BLaER1 (cell line): Measurements from ENCODE around the gene CMTM8.

Experiments used
- H3K27ac ChIP-seq: shearing (Covaris generic); formaldehyde crosslinking; 2 replicates; pipeline ENCODE4 v1.8.1; 2022
- H3K27me3 ChIP-seq: shearing (Covaris generic); formaldehyde crosslinking; 2 replicates; pipeline ENCODE4 v1.8.1; 2022
- H3K36me3 ChIP-seq: shearing (Covaris generic); formaldehyde crosslinking; 2 replicates; pipeline ENCODE4 v1.8.1; 2022
- H3K4me1 ChIP-seq: shearing (Covaris generic); formaldehyde crosslinking; 2 replicates; pipeline ENCODE4 v1.8.1; 2022
- H3K4me2 ChIP-seq: shearing (Covaris generic); formaldehyde crosslinking; 2 replicates; pipeline ENCODE4 v1.8.1; 2022
- H3K4me3 ChIP-seq: shearing (Covaris generic); formaldehyde crosslinking; 2 replicates; pipeline ENCODE4 v1.8.1; 2022
- H3K9ac ChIP-seq: shearing (Covaris generic); formaldehyde crosslinking; 2 replicates; pipeline ENCODE4 v1.8.1; 2022
- H3K9me3 ChIP-seq: shearing (Covaris generic); formaldehyde crosslinking; 2 replicates; pipeline ENCODE4 v1.8.1; 2022
- H4K20me1 ChIP-seq: shearing (Covaris generic); formaldehyde crosslinking; 2 replicates; pipeline ENCODE4 v1.8.1; 2022
- Cebpa-rat ChIP-seq: shearing (Covaris generic); IDR thresholded peaks from 2 replicates; pipeline ENCODE4 v1.8.1; 2022

CMTM8 gene

GRCh38 chr3:32200992-32201758 is 37.3 kb upstream of the CMTM8 start:
- H3K9ac ChIP-seq: no peak overlapping the region
- no peak overlapping the region for H3K27ac ChIP-seq
- no peak for TF ChIP-seq Cebpa-rat
- H3K36me3 ChIP-seq: no peaks in the 10 kb centered on the region
- H3K4me3 ChIP-seq: no peak overlapping the region
- H3K4me2 ChIP-seq: peak overlapping the region; percentile 3; the same call in 1 of the 2 replicates
- no peaks in the 10 kb centered on the region for H3K9me3 ChIP-seq
- H3K4me1 ChIP-seq: peaks cover 13% of the 10 kb centered on the region
- no peaks in the 10 kb centered on the region for H4K20me1 ChIP-seq
- no peaks in the 10 kb centered on the region for H3K27me3 ChIP-seq

GRCh38 chr3:32202496-32202895 is 36.0 kb upstream of the CMTM8 start:
- no peak for TF ChIP-seq Cebpa-rat
- no peaks in the 10 kb centered on the region for H3K9me3 ChIP-seq
- H3K27ac ChIP-seq: no peak overlapping the region
- no peaks in the 10 kb centered on the region for H3K36me3 ChIP-seq
- H4K20me1 ChIP-seq: no peaks in the 10 kb centered on the region
- no peak overlapping the region for H3K4me2 ChIP-seq
- H3K4me1 ChIP-seq: peaks cover 13% of the 10 kb centered on the region
- H3K9ac ChIP-seq: no peak overlapping the region
- no peak overlapping the region for H3K4me3 ChIP-seq
- no peaks in the 10 kb centered on the region for H3K27me3 ChIP-seq

- Histone ChIP-seq H3K4me3 (no peak overlapping the region), H3K9ac (no peak overlapping the region), H3K9me3 (no peaks in the 10 kb centered on the region), H3K36me3 (no peaks in the 10 kb centered on the region), H3K27ac (no peak overlapping the region), H4K20me1 (no peaks in the 10 kb centered on the region), H3K27me3 (no peaks in the 10 kb centered on the region), H3K4me1 (peaks cover 13% of the 10 kb centered on the region), H3K4me2 (no peak overlapping the region)
- no peak for TF ChIP-seq Cebpa-rat
These were observed 34.6 kb upstream of the CMTM8 start for GRCh38 chr3:32203854-32204253.

DNA sequence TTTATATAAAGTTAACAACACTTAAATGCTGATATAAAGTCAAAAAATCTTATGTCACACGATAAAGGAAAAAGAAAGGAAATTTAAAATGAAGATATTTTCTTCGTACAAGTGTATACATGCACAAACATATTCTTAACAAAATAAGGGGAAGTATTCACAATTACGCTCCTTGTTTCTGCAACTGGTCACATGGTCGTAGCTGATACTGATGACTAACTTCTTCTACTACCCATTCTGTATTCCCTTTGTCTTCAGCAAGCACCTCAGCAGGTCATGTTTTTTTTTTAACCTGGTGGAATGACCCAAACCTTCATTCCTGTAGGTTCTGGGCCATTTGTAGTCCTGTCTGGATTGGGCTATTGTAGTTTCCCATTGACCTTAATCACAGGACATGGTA is 30.0 kb upstream of the CMTM8 start:
- no peak overlapping the region for H3K27ac ChIP-seq
- H3K9me3 ChIP-seq: no peaks in the 10 kb centered on the region
- H3K27me3 ChIP-seq: no peaks in the 10 kb centered on the region
- TF ChIP-seq Cebpa-rat: no peak
- H3K9ac ChIP-seq: no peak overlapping the region
- no peaks in the 10 kb centered on the region for H3K36me3 ChIP-seq
- H3K4me1 ChIP-seq: no peaks in the 10 kb centered on the region
- no peaks in the 10 kb centered on the region for H4K20me1 ChIP-seq
- H3K4me3 ChIP-seq: no peak overlapping the region
- H3K4me2 ChIP-seq: no peak overlapping the region

- H3K4me2 ChIP-seq: no peak overlapping the region
- H3K9me3 ChIP-seq: 0 out of 2 replicates have a peak, but pooled peaks cover 8% of the 10 kb centered on the region
- no peaks in the 10 kb centered on the region for H4K20me1 ChIP-seq
- H3K36me3 ChIP-seq: no peaks in the 10 kb centered on the region
- no peaks in the 10 kb centered on the region for H3K4me1 ChIP-seq
- TF ChIP-seq Cebpa-rat: no peak
- no peak overlapping the region for H3K27ac ChIP-seq
- H3K4me3 ChIP-seq: no peak overlapping the region
- H3K9ac ChIP-seq: no peak overlapping the region
- H3K27me3 ChIP-seq: no peaks in the 10 kb centered on the region
These were observed 23.3 kb upstream of the CMTM8 start for GRCh38 chr3:32215185-32215584.

DNA sequence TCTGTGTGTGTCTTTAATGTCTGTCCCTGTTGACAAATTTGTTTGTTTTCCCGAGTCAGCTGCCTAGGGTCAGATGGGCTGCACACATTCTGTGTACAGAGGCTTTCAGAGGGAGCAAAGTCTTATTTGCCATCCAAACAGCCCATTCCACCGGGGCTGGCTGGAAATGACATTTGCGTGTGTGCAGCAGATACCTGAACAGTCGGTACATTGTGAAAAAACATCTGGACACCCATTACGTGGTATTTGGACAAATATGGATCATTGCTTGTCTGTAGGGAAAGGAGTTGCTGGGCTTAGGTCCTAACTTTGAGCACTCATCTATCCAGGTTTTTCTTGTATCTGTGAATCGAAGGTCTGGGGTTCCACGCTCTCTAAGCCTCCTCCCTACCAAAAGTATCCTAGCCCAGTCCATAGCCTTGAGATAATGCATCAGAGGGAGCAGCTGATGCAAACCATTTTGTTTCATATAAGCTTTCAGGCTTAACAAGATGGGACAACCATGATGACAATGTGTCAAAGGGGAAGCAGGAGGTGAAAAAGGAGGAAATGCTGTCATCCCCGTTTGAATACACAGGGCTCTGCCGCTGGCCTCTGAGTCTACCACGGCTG is 22.2 kb upstream of the CMTM8 start:
- no peak overlapping the region for H3K4me3 ChIP-seq
- no peak overlapping the region for H3K27ac ChIP-seq
- H3K9ac ChIP-seq: no peak overlapping the region
- no peaks in the 10 kb centered on the region for H3K36me3 ChIP-seq
- peaks cover 12% of the 10 kb centered on the region; the same call in 1 of the 2 replicates for H3K9me3 ChIP-seq
- peaks cover under 1% of the 10 kb centered on the region; the same call in 1 of the 2 replicates for H3K4me1 ChIP-seq
- H3K27me3 ChIP-seq: no peaks in the 10 kb centered on the region
- no peak for TF ChIP-seq Cebpa-rat
- no peak overlapping the region for H3K4me2 ChIP-seq
- H4K20me1 ChIP-seq: no peaks in the 10 kb centered on the region

- TF ChIP-seq Cebpa-rat: no peak
These were observed 21.1 kb upstream of the CMTM8 start for GRCh38 chr3:32217339-32217738.

GRCh38 chr3:32219537-32219936 is 18.9 kb upstream of the CMTM8 start:
- TF ChIP-seq Cebpa-rat: no peak
- no peak overlapping the region for H3K9ac ChIP-seq
- no peak overlapping the region for H3K4me3 ChIP-seq
- peaks cover 15% of the 10 kb centered on the region for H3K4me1 ChIP-seq
- no peaks in the 10 kb centered on the region for H3K27me3 ChIP-seq
- no peak overlapping the region for H3K4me2 ChIP-seq
- H3K27ac ChIP-seq: no peak overlapping the region
- peaks cover 12% of the 10 kb centered on the region; the same call in 1 of the 2 replicates for H3K9me3 ChIP-seq
- H3K36me3 ChIP-seq: no peaks in the 10 kb centered on the region
- H4K20me1 ChIP-seq: no peaks in the 10 kb centered on the region

More at GRCh38 chr3:32217339-32217738, 21.1 kb upstream of the CMTM8 start:
- Histone ChIP-seq H3K4me1 (peaks cover 11% of the 10 kb centered on the region), H3K27me3 (no peaks in the 10 kb centered on the region), H3K4me3 (no peak overlapping the region), H3K4me2 (no peak overlapping the region), H3K9ac (no peak overlapping the region), H4K20me1 (no peaks in the 10 kb centered on the region), H3K27ac (no peak overlapping the region), H3K9me3 (peaks cover 12% of the 10 kb centered on the region; the same call in 1 of the 2 replicates), H3K36me3 (no peaks in the 10 kb centered on the region)

DNA sequence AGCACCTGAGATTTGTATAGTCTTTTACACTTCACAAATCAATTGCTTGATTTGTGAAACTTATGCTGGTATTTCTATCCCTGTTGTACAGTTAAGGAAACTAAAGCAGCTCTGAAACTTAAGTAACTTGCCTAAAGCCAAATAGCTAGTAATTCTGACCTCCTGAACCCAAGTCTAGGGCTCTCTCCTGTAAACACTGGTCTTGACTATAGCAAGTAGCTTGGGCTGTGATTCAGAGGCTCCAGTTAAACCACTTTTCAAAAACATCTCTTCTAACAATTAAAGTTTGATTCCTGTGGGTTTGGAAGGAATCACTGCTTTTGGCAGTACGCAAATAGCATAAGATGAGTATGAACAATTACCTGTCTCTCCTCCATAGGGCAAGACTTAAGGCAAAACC is 18.5 kb upstream of the CMTM8 start:
- Histone ChIP-seq H3K36me3 (no peaks in the 10 kb centered on the region), H3K4me1 (peaks cover 15% of the 10 kb centered on the region)

DNA sequence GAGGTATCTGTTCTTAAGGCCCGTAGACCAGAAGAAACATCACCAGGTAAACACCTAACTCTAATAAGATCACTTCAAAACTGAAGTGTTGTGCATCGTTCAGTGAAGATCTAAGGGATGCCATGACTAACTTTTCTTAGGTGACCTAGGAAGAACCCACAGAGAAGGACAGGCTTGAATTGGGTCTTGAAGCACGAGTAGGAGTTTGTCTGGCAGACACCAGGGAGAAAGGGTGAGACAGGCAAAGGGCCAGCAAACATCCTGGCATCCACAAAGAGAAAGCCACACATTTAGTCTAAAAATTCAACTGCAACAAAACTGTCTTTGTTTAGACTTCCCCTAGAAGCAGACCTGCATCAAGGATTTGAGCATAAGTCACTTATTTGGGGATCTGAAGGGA is 15.5 kb upstream of the CMTM8 start:
- Histone ChIP-seq H3K4me2 (no peak overlapping the region), H3K9ac (no peak overlapping the region), H3K4me1 (peaks cover 15% of the 10 kb centered on the region), H3K36me3 (no peaks in the 10 kb centered on the region), H3K9me3 (peaks cover 18% of the 10 kb centered on the region), H4K20me1 (no peaks in the 10 kb centered on the region), H3K27me3 (no peaks in the 10 kb centered on the region), H3K27ac (no peak overlapping the region), H3K4me3 (no peak overlapping the region)
- TF ChIP-seq Cebpa-rat: no peak

More for the DNA sequence above, 18.5 kb upstream of the CMTM8 start:
- TF ChIP-seq Cebpa-rat: no peak
- H3K9me3 ChIP-seq: peaks cover 12% of the 10 kb centered on the region; the same call in 1 of the 2 replicates
- no peaks in the 10 kb centered on the region for H4K20me1 ChIP-seq
- no peak overlapping the region for H3K27ac ChIP-seq
- H3K4me3 ChIP-seq: no peak overlapping the region
- H3K9ac ChIP-seq: no peak overlapping the region
- no peaks in the 10 kb centered on the region for H3K27me3 ChIP-seq
- H3K4me2 ChIP-seq: no peak overlapping the region
